AG10803 (cell line): ENCODE measurements around the gene EMILIN2.

Experiments used
- DNase-seq: peaks from one replicate; pipeline ENCODE4 v3.0.0; 2010; ENCODE audit warnings: low read depth
- H3K4me3 ChIP-seq: 2 replicates; pipeline ENCODE4 v1.5.1; 2011; ENCODE audit warnings: mild to moderate bottlenecking, low read length, control low read depth
- CTCF ChIP-seq: conservative IDR thresholded peaks from 2 replicates; pipeline ENCODE4 v1.5.1; 2011; ENCODE audit warnings: mild to moderate bottlenecking, low read length, control low read depth, inconsistent platforms

The EMILIN2 gene

GRCh38 chr18:2960983-2961696 lies 114.3 kb downstream of the EMILIN2 start:
- H3K4me3 ChIP-seq = no peak overlapping the region
- TF ChIP-seq CTCF = no peak
- no peak for DNase-seq

- no peak for TF ChIP-seq CTCF
Observed at GRCh38 chr18:2961821-2962220, 115.0 kb downstream of the EMILIN2 start.

GRCh38 chr18:2963048-2963447 lies 116.2 kb downstream of the EMILIN2 start:
- no peak for TF ChIP-seq CTCF
- H3K4me3 ChIP-seq = no peak overlapping the region
- no peak for DNase-seq

More at GRCh38 chr18:2961821-2962220, 115.0 kb downstream of the EMILIN2 start:
- DNase-seq = peak; percentile 62
- no peak overlapping the region for H3K4me3 ChIP-seq

- no peak overlapping the region for H3K4me3 ChIP-seq
- no peak for TF ChIP-seq CTCF
- peak; percentile 55 for DNase-seq
Observed at GRCh38 chr18:2964361-2965010, 117.7 kb downstream of the EMILIN2 start.
